ENCODE data around the gene NKD1. TPM values are rescaled to one million over a fixed set of nuclear protein-coding genes. Genes with fewer than 3 reads are reported as not detected.
A peak's percentile ranks its signal among the peaks of the same experiment; 100 is the strongest.

Gene NKD1
- total and polyA plus RNA-seq, 5 donors = 0.68 to 3.2 (median 1.6) TPM

GRCh38 chr16:50635505-50636392, 87.6 kb downstream of the NKD1 start:
- Histone ChIP-seq H3K27ac (ENCODE audit: low read length) (no peak overlapping the region), H3K4me3 (ENCODE audit: low read length) (no peak overlapping the region), H3K4me1 (ENCODE audit: control insufficient read depth, insufficient read depth, low read length) (no peaks in the 10 kb centered on the region), H3K27me3 (ENCODE audit: control insufficient read depth, insufficient read depth) (no peaks in the 10 kb centered on the region), H3K9me3 (ENCODE audit: control insufficient read depth, low read length) (no peaks in the 10 kb centered on the region)
- intact Hi-C loops (cut with DNase I) = no loop called here
- ATAC-seq (no peak), DNase-seq (peak in 2 of 3 donors; percentile 37 to 51)
- 63% methylated on average over 17 of the region's 17 CpGs for WGBS

GRCh38 chr16:50636753-50637374, 88.7 kb downstream of the NKD1 start:
- Histone ChIP-seq H3K4me3 (ENCODE audit: low read length) (no peak overlapping the region), H3K27me3 (ENCODE audit: control insufficient read depth, insufficient read depth) (no peaks in the 10 kb centered on the region), H3K4me1 (ENCODE audit: control insufficient read depth, insufficient read depth, low read length) (no peaks in the 10 kb centered on the region), H3K9me3 (ENCODE audit: control insufficient read depth, low read length) (no peaks in the 10 kb centered on the region), H3K27ac (ENCODE audit: low read length) (no peak overlapping the region)
- ATAC-seq = no peak
- intact Hi-C loops (cut with DNase I) = no loop called here
- peak in 2 of 3 donors; percentile 15 to 16 for DNase-seq
- 78% methylated on average over 10 of the region's 10 CpGs for WGBS

GRCh38 chr16:50637716-50638602, 89.8 kb downstream of the NKD1 start:
- intact Hi-C loops (cut with DNase I) = no loop called here
- WGBS = 79% methylated on average over 13 of the region's 13 CpGs
- Histone ChIP-seq H3K4me1 (ENCODE audit: control insufficient read depth, insufficient read depth, low read length) (no peaks in the 10 kb centered on the region), H3K4me3 (ENCODE audit: low read length) (no peak overlapping the region), H3K27ac (ENCODE audit: low read length) (no peak overlapping the region), H3K27me3 (ENCODE audit: control insufficient read depth, insufficient read depth) (no peaks in the 10 kb centered on the region), H3K9me3 (ENCODE audit: control insufficient read depth, low read length) (no peaks in the 10 kb centered on the region)
- DNase-seq (peak in 2 of 3 donors; percentile 6 to 46), ATAC-seq (no peak)

- Histone ChIP-seq H3K9me3 (ENCODE audit: control insufficient read depth, low read length) (no peaks in the 10 kb centered on the region), H3K27me3 (ENCODE audit: control insufficient read depth, insufficient read depth) (no peaks in the 10 kb centered on the region), H3K4me1 (ENCODE audit: control insufficient read depth, insufficient read depth, low read length) (no peaks in the 10 kb centered on the region), H3K4me3 (ENCODE audit: low read length) (no peak overlapping the region), H3K27ac (ENCODE audit: low read length) (no peak overlapping the region)
- 84% methylated on average over 8 of the region's 8 CpGs for WGBS
- intact Hi-C loops (cut with DNase I) = no loop called here
- ATAC-seq = no peak
- peak in 1 of 3 donors; percentile 9 for DNase-seq
These were observed 90.8 kb downstream of the NKD1 start for GRCh38 chr16:50638816-50639670.

GRCh38 chr16:50640391-50640790, 92.2 kb downstream of the NKD1 start:
- Histone ChIP-seq H3K9me3 (ENCODE audit: control insufficient read depth, low read length) (no peaks in the 10 kb centered on the region), H3K4me3 (ENCODE audit: low read length) (no peak overlapping the region), H3K27me3 (ENCODE audit: control insufficient read depth, insufficient read depth) (no peaks in the 10 kb centered on the region), H3K27ac (ENCODE audit: low read length) (no peak overlapping the region), H3K4me1 (ENCODE audit: control insufficient read depth, insufficient read depth, low read length) (no peaks in the 10 kb centered on the region)
- intact Hi-C loops (cut with DNase I) = no loop called here
- WGBS = 93% methylated on average over 1 of the region's 1 CpG
- no peak for ATAC-seq
- DNase-seq = peak in 1 of 3 donors; percentile 1

- 78% methylated on average over 15 of the region's 15 CpGs for WGBS
- intact Hi-C loops (cut with DNase I) = no loop called here
- Histone ChIP-seq H3K27ac (ENCODE audit: low read length) (no peak overlapping the region), H3K9me3 (ENCODE audit: control insufficient read depth, low read length) (no peaks in the 10 kb centered on the region), H3K27me3 (ENCODE audit: control insufficient read depth, insufficient read depth) (no peaks in the 10 kb centered on the region), H3K4me3 (ENCODE audit: low read length) (no peak overlapping the region), H3K4me1 (ENCODE audit: control insufficient read depth, insufficient read depth, low read length) (no peaks in the 10 kb centered on the region)
- DNase-seq (peak in 1 of 3 donors; percentile 25), ATAC-seq (no peak)
These were observed 93.0 kb downstream of the NKD1 start for GRCh38 chr16:50640919-50641817.

GRCh38 chr16:50641818-50642187, 93.6 kb downstream of the NKD1 start:
- 94% methylated on average over 4 of the region's 4 CpGs for WGBS
- DNase-seq (peak in 1 of 3 donors; percentile 9), ATAC-seq (no peak)
- no peak overlapping the region for H3K27ac ChIP-seq (ENCODE audit: low read length)
- no peaks in the 10 kb centered on the region for H3K4me1 ChIP-seq (ENCODE audit: control insufficient read depth, insufficient read depth, low read length)
- no peaks in the 10 kb centered on the region for H3K27me3 ChIP-seq (ENCODE audit: control insufficient read depth, insufficient read depth)
- intact Hi-C loops (cut with DNase I) = no loop called here
- H3K4me3 ChIP-seq (ENCODE audit: low read length) = no peak overlapping the region
- no peaks in the 10 kb centered on the region for H3K9me3 ChIP-seq (ENCODE audit: control insufficient read depth, low read length)

- intact Hi-C loops (cut with DNase I) = no loop called here
These were observed 94.2 kb downstream of the NKD1 start for GRCh38 chr16:50642349-50642748.

GRCh38 chr16:50643192-50643591, 95.0 kb downstream of the NKD1 start:
- Histone ChIP-seq H3K9me3 (ENCODE audit: control insufficient read depth, low read length) (no peaks in the 10 kb centered on the region), H3K4me3 (ENCODE audit: low read length) (no peak overlapping the region), H3K27me3 (ENCODE audit: control insufficient read depth, insufficient read depth) (no peaks in the 10 kb centered on the region), H3K27ac (ENCODE audit: low read length) (no peak overlapping the region), H3K4me1 (ENCODE audit: control insufficient read depth, insufficient read depth, low read length) (no peaks in the 10 kb centered on the region)
- 90% methylated on average over 4 of the region's 4 CpGs for WGBS
- ATAC-seq (no peak), DNase-seq (peak in 1 of 3 donors; percentile 29)
- intact Hi-C loops (cut with DNase I) = no loop called here

More at GRCh38 chr16:50642349-50642748, 94.2 kb downstream of the NKD1 start:
- DNase-seq (no peak), ATAC-seq (no peak)
- Histone ChIP-seq H3K4me3 (ENCODE audit: low read length) (no peak overlapping the region), H3K27ac (ENCODE audit: low read length) (no peak overlapping the region), H3K9me3 (ENCODE audit: control insufficient read depth, low read length) (no peaks in the 10 kb centered on the region), H3K4me1 (ENCODE audit: control insufficient read depth, insufficient read depth, low read length) (no peaks in the 10 kb centered on the region), H3K27me3 (ENCODE audit: control insufficient read depth, insufficient read depth) (no peaks in the 10 kb centered on the region)
- 93% methylated on average over 5 of the region's 5 CpGs for WGBS

All from right cardiac atrium (tissue), 5 donors.